Kidney (tissue), 14 donors: ENCODE data around the gene CAPRIN2. TPM values are rescaled to one million over a fixed set of nuclear protein-coding genes. Genes with fewer than 3 reads are reported as not detected.

Experiments used
- DNase-seq, 5 donors: peaks; one replicate each; pipeline ENCODE4 v3.0.0-alpha.2; 2013 to 2020
- FAIRE-seq: peaks from 2 replicates; lab custom pipeline; 2012; peaks lifted over from hg19 to GRCh38; lab: Jason Lieb, UNC
- H3K27ac ChIP-seq, 2 donors: one replicate each; pipeline ENCODE4 v1.7.0; 2013; ENCODE audit warnings: low read depth in 2 of 2, low read length in 2 of 2, inconsistent platforms in 1 of 2
- H3K27me3 ChIP-seq: one replicate; pipeline ENCODE4 v1.7.1; 2013; ENCODE audit warnings: low read length, inconsistent platforms; ENCODE audit not compliant: control insufficient read depth, insufficient read depth
- H3K36me3 ChIP-seq, 3 donors: one replicate each; pipeline versions ENCODE4 v1.7.0 to v1.7.1; 2013; ENCODE audit warnings: low read length in 3 of 3, control low read depth in 1 of 3, inconsistent platforms in 1 of 3; ENCODE audit not compliant: insufficient read depth in 3 of 3, control insufficient read depth in 2 of 3
- H3K4me1 ChIP-seq, 3 donors: one replicate each; pipeline versions ENCODE4 v1.7.0 to v1.7.1; 2013; ENCODE audit warnings: low read length in 3 of 3, inconsistent platforms in 1 of 3, low read depth in 1 of 3; ENCODE audit not compliant: control insufficient read depth in 2 of 3, insufficient read depth in 2 of 3
- H3K4me3 ChIP-seq, 3 donors: one replicate each; pipeline versions ENCODE4 v1.7.0 to v1.8.1; 2013; ENCODE audit warnings: low read length in 3 of 3, control low read depth in 1 of 3, inconsistent platforms in 1 of 3
- H3K9ac ChIP-seq, 3 donors: one replicate each; pipeline versions ENCODE4 v1.7.0 to v1.7.1; 2013; ENCODE audit warnings: low read length in 3 of 3, control low read depth in 1 of 3, inconsistent platforms in 1 of 3
- H3K9me3 ChIP-seq, 3 donors: one replicate each; pipeline versions ENCODE4 v1.7.0 to v1.7.1; 2013; ENCODE audit warnings: low read length in 3 of 3, control low read depth in 1 of 3, inconsistent platforms in 1 of 3; ENCODE audit not compliant: control insufficient read depth in 2 of 3, insufficient read depth in 1 of 3
- CTCF ChIP-seq: IDR thresholded peaks from 3 replicates; pipeline ENCODE4 v1.5.1; 2012; ENCODE audit warnings: mild to moderate bottlenecking, moderate library complexity, borderline replicate concordance; ENCODE audit not compliant: insufficient read depth; ENCODE audit errors: extremely low read depth
- intact Hi-C: fragments of 100-400 bp; cut with DNase I; formaldehyde crosslinking; loops from one replicate; pipeline ENCODE4 v1.11.1; 2022
- polyA plus RNA-seq: library from polyadenylated mRNA; stranded (reverse); fragments of 350-450 nt; fragmentation: Illumina TruSeq; extraction: RNeasy Lipid Tissue Mini Kit (QIAGEN cat#74804); gene quantifications from one replicate; pipeline ENCODE4 v1.2.3, GENCODE V29; 2014; ENCODE audit warnings: low read depth, low replicate concordance; ENCODE audit not compliant: insufficient read depth
- total RNA-seq: library from RNA; stranded (reverse); fragmentation: NEBNext Ultra II Directional; extraction: Animal tissue kit (Norgen Biotek cat#: 25700); gene quantifications from one replicate; pipeline ENCODE4 v1.2.1, GENCODE V29; 2021
- donor health status: control.
- donor health status: control.
- donor health status: control.
- donor health status: control.
- donor health status: control.
- donor health status: DM: yes; HTN: yes; CAD: no.
- donor health status: Normal renal cell carcinoma (clear cell type).

Gene CAPRIN2
- total and polyA plus RNA-seq, 2 donors from 2014 or later, result 15.6 to 21.5 TPM

- DNase-seq (peak; percentile 69 to 79 (median 70)), FAIRE-seq (no peak)
- intact Hi-C loops, result no loop called here
- peak overlapping the region; percentile 83 to 95 (median 91) for H3K4me3 ChIP-seq
- no peaks in the 10 kb centered on the region for H3K27me3 ChIP-seq
- peaks cover 0 to 9% (median 8%) of the 10 kb centered on the region in 3 donors for H3K4me1 ChIP-seq
- H3K36me3 ChIP-seq, result no peaks in the 10 kb centered on the region
- TF ChIP-seq CTCF, result no peak
- H3K9me3 ChIP-seq, result no peaks in the 10 kb centered on the region
- peak overlapping the region; percentile 51 to 64 for H3K27ac ChIP-seq
- peak overlapping the region; percentile 82 to 88 (median 87) for H3K9ac ChIP-seq
Observed at GRCh38 chr12:30694412-30695198, 60.1 kb downstream of the CAPRIN2 start.

- no peaks in the 10 kb centered on the region for H3K27me3 ChIP-seq
- no peak overlapping the region for H3K27ac ChIP-seq
- peaks cover 0 to 9% (median 8%) of the 10 kb centered on the region in 3 donors for H3K4me1 ChIP-seq
- no peak overlapping the region for H3K9ac ChIP-seq
- FAIRE-seq (no peak), DNase-seq (no peak)
- no peak overlapping the region for H3K4me3 ChIP-seq
- intact Hi-C loops, result no loop called here
- no peaks in the 10 kb centered on the region for H3K36me3 ChIP-seq
- TF ChIP-seq CTCF, result no peak
- H3K9me3 ChIP-seq, result no peaks in the 10 kb centered on the region
Observed at GRCh38 chr12:30692470-30692869, 62.3 kb downstream of the CAPRIN2 start.

GRCh38 chr12:30691122-30691879 lies 63.5 kb downstream of the CAPRIN2 start:
- no peaks in the 10 kb centered on the region for H3K9me3 ChIP-seq
- FAIRE-seq, result no peak
- H3K36me3 ChIP-seq, result peaks cover 0 to 2% (median 0%) of the 10 kb centered on the region in 3 donors
- no peak for TF ChIP-seq CTCF
- H3K4me1 ChIP-seq, result peaks cover 0 to 9% (median 8%) of the 10 kb centered on the region in 3 donors
- H3K27me3 ChIP-seq, result no peaks in the 10 kb centered on the region
- no peak overlapping the region for H3K9ac ChIP-seq
- peak in 3 of 5 donors; percentile 22 to 47 (median 47) for DNase-seq
- intact Hi-C loops, result no loop called here
- no peak overlapping the region for H3K4me3 ChIP-seq
- no peak overlapping the region for H3K27ac ChIP-seq
